HepG2 (cell line): ENCODE measurements around the gene SPATA25. TPM values are rescaled to one million over a fixed set of nuclear protein-coding genes. Genes with fewer than 3 reads are reported as not detected.

Source experiments
- AGO1 ChIP-seq: fragments of 200-400 bp; formaldehyde crosslinking; IDR thresholded peaks from 2 replicates; pipeline ENCODE4 v1.6.1; 2017; ENCODE audit warnings: mild to moderate bottlenecking, low read depth, low read length, moderate library complexity; ENCODE audit not compliant: poor library complexity, severe bottlenecking
- ARHGAP35 ChIP-seq: sonication (generic); formaldehyde crosslinking; IDR thresholded peaks from 2 replicates; pipeline ENCODE4 v1.9.0; 2022; ENCODE audit warnings: mild to moderate bottlenecking, inconsistent platforms, moderate library complexity, missing genetic modification reagents, borderline replicate concordance
- CENPBD1 ChIP-seq: sonication (generic); formaldehyde crosslinking; IDR thresholded peaks from 2 replicates; pipeline ENCODE4 v1.8.0; 2022; ENCODE audit warnings: missing genetic modification reagents, low read depth, mild to moderate bottlenecking, borderline replicate concordance
- CREB1 ChIP-seq, 2 experiments: fragments of 450-650 bp in 1 of 2; IDR thresholded peaks; 2 replicates each; pipeline ENCODE4 v1.6.1; 2016 to 2017; ENCODE audit warnings: control low read depth in 1 of 2, mild to moderate bottlenecking in 1 of 2, missing compliant biosample characterization in 1 of 2, missing genetic modification characterization in 1 of 2
- E2F1 ChIP-seq: sonication (generic); formaldehyde crosslinking; IDR thresholded peaks from 2 replicates; pipeline ENCODE4 v1.5.0; 2020; ENCODE audit warnings: missing genetic modification reagents
- EED ChIP-seq: sonication (generic); formaldehyde crosslinking; IDR thresholded peaks from 2 replicates; pipeline ENCODE4 v1.5.0; 2020; ENCODE audit warnings: mild to moderate bottlenecking, missing genetic modification reagents
- NFYC ChIP-seq: IDR thresholded peaks from 2 replicates; pipeline ENCODE4 v1.6.1; 2016; ENCODE audit warnings: missing genetic modification reagents, missing compliant biosample characterization
- SAFB2 ChIP-seq: sonication (generic); formaldehyde crosslinking; IDR thresholded peaks from 2 replicates; pipeline ENCODE4 v1.5.1; 2020; ENCODE audit warnings: missing genetic modification reagents, low read depth, mild to moderate bottlenecking, borderline replicate concordance
- SOX6 ChIP-seq, 2 experiments: fragments of 450-650 bp in 1 of 2; sonication (generic) in 1 of 2; formaldehyde crosslinking in 1 of 2; IDR thresholded peaks; 2 replicates each; pipeline versions ENCODE4 v1.4.0 to v1.6.1; 2017 to 2020; ENCODE audit warnings: antibody characterized with exemption in 1 of 2, mild to moderate bottlenecking in 1 of 2, missing genetic modification reagents in 1 of 2
- SRY ChIP-seq: sonication (generic); formaldehyde crosslinking; IDR thresholded peaks from 2 replicates; pipeline ENCODE4 v1.8.0; 2022; ENCODE audit warnings: mild to moderate bottlenecking, missing genetic modification reagents
- ZBTB21 ChIP-seq: sonication (generic); formaldehyde crosslinking; IDR thresholded peaks from 2 replicates; pipeline ENCODE4 v1.4.0; 2020; ENCODE audit warnings: missing genetic modification reagents
- ZNF143 ChIP-seq: sonication (generic); formaldehyde crosslinking; IDR thresholded peaks from 2 replicates; pipeline ENCODE4 v1.4.0; 2020; ENCODE audit warnings: missing genetic modification reagents
- ZNF253 ChIP-seq: sonication (generic); formaldehyde crosslinking; IDR thresholded peaks from 2 replicates; pipeline ENCODE4 v1.8.0; 2022; ENCODE audit warnings: mild to moderate bottlenecking, missing genetic modification reagents, borderline replicate concordance
- ZNF451 ChIP-seq: sonication (generic); formaldehyde crosslinking; IDR thresholded peaks from 2 replicates; pipeline ENCODE4 v1.5.0; 2020; ENCODE audit warnings: mild to moderate bottlenecking, missing genetic modification reagents
- ZNF460 ChIP-seq: sonication (generic); formaldehyde crosslinking; IDR thresholded peaks from 2 replicates; pipeline ENCODE4 v1.5.1; 2020; ENCODE audit warnings: missing genetic modification reagents, mild to moderate bottlenecking, borderline replicate concordance
- ZNF570 ChIP-seq: sonication (generic); formaldehyde crosslinking; IDR thresholded peaks from 2 replicates; pipeline ENCODE4 v1.4.0; 2020; ENCODE audit warnings: mild to moderate bottlenecking, missing genetic modification reagents, borderline replicate concordance
- polyA plus RNA-seq, 8 experiments: library from polyadenylated mRNA; depleted of rRNA in 3 of 8; stranded (reverse) in 7 of 8; unstranded in 1 of 8; fragments of >200 nt; fragmentation: Illumina TruSeq in 4 of 8; extraction: Trizol in 4 of 8; gene quantifications; 2 replicates each; pipeline versions ENCODE4 v1.2.1 to v1.2.3, GENCODE V29; 2011 to 2016; ENCODE audit warnings: low read depth in 4 of 8, missing spikeins in 1 of 8, mixed read lengths in 1 of 8; ENCODE audit not compliant: insufficient read depth in 1 of 8
- total RNA-seq, 5 experiments: library from RNA; depleted of rRNA; stranded (reverse); fragments of >200 nt; fragmentation: Illumina TruSeq; extraction: Trizol; gene quantifications; 2 replicates each; pipeline ENCODE4 v1.2.3, GENCODE V29; 2016; ENCODE audit warnings: low read depth in 1 of 5
- TF ChIP-seq, protein P1 (sequence below): sonication (generic); formaldehyde crosslinking; IDR thresholded peaks from 2 replicates; pipeline ENCODE4 v1.5.0; 2020; ENCODE audit warnings: mild to moderate bottlenecking, missing genetic modification reagents
- TF ChIP-seq, protein P2 (sequence below): sonication (generic); formaldehyde crosslinking; IDR thresholded peaks from 2 replicates; pipeline ENCODE4 v1.4.0; 2020; ENCODE audit warnings: mild to moderate bottlenecking, missing genetic modification reagents
- TF ChIP-seq, protein P3 (sequence below): sonication (generic); formaldehyde crosslinking; IDR thresholded peaks from 2 replicates; pipeline ENCODE4 v1.8.0; 2022; ENCODE audit warnings: missing genetic modification reagents, mild to moderate bottlenecking, moderate library complexity, borderline replicate concordance

The SPATA25 gene
- total and polyA plus RNA-seq, 2 of the 13 experiments (the other 11 are each of a cell fraction or from before 2014, with no cell fraction given): 4.8 to 7.6 TPM

DNA sequence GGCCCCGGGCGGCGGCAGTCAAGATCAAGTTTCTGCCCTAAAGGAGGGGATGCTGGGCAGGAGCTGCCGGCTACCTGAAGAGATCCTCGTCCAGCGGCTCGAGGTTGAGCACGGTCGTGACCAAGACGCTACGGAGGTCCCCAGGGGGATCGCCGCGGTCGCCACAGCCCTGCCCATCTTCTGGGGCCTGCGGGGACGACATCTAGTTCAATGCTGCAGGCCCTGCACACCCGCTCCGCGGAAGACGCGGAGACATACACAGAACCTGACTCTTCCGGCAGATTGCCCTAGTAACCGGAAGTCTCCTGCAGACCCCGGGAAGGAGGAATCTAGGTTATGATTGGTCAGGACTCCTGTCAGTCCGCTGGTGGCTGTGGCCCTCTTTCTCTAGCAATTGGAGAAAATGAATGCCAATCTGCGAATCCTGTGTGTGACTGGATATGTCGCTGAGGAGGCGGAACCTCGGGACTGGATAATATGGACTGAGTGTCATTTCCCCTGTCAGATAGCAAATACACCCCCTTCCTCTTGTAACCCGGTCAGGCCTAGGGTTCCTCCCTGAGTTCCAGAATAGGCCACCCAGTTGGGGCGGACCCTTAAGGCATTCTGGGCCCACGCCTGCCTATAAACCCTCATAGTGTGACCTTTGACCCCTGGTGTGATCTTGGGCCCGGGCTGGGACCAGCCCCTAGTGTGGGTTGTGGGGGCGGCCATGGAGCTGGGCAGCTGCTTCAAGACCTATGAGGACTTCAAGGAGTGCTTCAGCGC lies 30.1 kb downstream of the SPATA25 start, which contains the start of the genes ACOT8 and ZSWIM3 (continued):
- TF ChIP-seq ZNF570 (CRISPR knock-in tag): no peak
- TF ChIP-seq ZNF460 (CRISPR knock-in tag): no peak
- TF ChIP-seq AGO1: peak; percentile 81
- TF ChIP-seq E2F1 (CRISPR knock-in tag): 0 out of 2 replicates have a peak, but pooled peaks have one; percentile 8
- TF ChIP-seq NFYC (CRISPR knock-in tag): peak; percentile 100
- TF ChIP-seq, protein P1, sequence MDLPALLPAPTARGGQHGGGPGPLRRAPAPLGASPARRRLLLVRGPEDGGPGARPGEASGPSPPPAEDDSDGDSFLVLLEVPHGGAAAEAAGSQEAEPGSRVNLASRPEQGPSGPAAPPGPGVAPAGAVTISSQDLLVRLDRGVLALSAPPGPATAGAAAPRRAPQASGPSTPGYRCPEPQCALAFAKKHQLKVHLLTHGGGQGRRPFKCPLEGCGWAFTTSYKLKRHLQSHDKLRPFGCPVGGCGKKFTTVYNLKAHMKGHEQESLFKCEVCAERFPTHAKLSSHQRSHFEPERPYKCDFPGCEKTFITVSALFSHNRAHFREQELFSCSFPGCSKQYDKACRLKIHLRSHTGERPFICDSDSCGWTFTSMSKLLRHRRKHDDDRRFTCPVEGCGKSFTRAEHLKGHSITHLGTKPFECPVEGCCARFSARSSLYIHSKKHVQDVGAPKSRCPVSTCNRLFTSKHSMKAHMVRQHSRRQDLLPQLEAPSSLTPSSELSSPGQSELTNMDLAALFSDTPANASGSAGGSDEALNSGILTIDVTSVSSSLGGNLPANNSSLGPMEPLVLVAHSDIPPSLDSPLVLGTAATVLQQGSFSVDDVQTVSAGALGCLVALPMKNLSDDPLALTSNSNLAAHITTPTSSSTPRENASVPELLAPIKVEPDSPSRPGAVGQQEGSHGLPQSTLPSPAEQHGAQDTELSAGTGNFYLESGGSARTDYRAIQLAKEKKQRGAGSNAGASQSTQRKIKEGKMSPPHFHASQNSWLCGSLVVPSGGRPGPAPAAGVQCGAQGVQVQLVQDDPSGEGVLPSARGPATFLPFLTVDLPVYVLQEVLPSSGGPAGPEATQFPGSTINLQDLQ (CRISPR knock-in tag): no peak
- peak; percentile 97 for TF ChIP-seq EED
- TF ChIP-seq, protein P2, sequence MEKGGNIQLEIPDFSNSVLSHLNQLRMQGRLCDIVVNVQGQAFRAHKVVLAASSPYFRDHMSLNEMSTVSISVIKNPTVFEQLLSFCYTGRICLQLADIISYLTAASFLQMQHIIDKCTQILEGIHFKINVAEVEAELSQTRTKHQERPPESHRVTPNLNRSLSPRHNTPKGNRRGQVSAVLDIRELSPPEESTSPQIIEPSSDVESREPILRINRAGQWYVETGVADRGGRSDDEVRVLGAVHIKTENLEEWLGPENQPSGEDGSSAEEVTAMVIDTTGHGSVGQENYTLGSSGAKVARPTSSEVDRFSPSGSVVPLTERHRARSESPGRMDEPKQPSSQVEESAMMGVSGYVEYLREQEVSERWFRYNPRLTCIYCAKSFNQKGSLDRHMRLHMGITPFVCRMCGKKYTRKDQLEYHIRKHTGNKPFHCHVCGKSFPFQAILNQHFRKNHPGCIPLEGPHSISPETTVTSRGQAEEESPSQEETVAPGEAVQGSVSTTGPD (CRISPR knock-in tag): 0 out of 2 replicates have a peak, but pooled peaks have one; percentile 22
- peak; percentile 91 for TF ChIP-seq CREB1 (IDR thresholded peaks at IDR 0.05)
- TF ChIP-seq CREB1 (CRISPR knock-in tag; IDR thresholded peaks at IDR 0.05): peak; percentile 93
- peak; percentile 37; the same call in 1 of the 2 replicates for TF ChIP-seq ZBTB21 (CRISPR knock-in tag)
- TF ChIP-seq SRY (CRISPR knock-in tag): peak; percentile 63; the same call in 1 of the 2 replicates
- TF ChIP-seq ARHGAP35 (CRISPR knock-in tag): no peak
- no peak for TF ChIP-seq SOX6 (IDR thresholded peaks at IDR 0.05)
- peak; percentile 78 for TF ChIP-seq SOX6 (CRISPR knock-in tag; IDR thresholded peaks at IDR 0.05)
- TF ChIP-seq, protein P3, sequence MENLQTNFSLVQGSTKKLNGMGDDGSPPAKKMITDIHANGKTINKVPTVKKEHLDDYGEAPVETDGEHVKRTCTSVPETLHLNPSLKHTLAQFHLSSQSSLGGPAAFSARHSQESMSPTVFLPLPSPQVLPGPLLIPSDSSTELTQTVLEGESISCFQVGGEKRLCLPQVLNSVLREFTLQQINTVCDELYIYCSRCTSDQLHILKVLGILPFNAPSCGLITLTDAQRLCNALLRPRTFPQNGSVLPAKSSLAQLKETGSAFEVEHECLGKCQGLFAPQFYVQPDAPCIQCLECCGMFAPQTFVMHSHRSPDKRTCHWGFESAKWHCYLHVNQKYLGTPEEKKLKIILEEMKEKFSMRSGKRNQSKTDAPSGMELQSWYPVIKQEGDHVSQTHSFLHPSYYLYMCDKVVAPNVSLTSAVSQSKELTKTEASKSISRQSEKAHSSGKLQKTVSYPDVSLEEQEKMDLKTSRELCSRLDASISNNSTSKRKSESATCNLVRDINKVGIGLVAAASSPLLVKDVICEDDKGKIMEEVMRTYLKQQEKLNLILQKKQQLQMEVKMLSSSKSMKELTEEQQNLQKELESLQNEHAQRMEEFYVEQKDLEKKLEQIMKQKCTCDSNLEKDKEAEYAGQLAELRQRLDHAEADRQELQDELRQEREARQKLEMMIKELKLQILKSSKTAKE: no peak
- TF ChIP-seq SAFB2 (CRISPR knock-in tag): no peak
- TF ChIP-seq ZNF143: peak; percentile 50
- TF ChIP-seq ZNF253 (CRISPR knock-in tag): no peak
- no peak for TF ChIP-seq ZNF451
- no peak for TF ChIP-seq CENPBD1
